NCI-H1436 treated with DMSO at 0.1 percent for 48 hours (cell line): ENCODE results near the gene GIMAP5.

ENCODE experiments used
- DNase-seq: peaks from one replicate; lab custom pipeline; 2025; lab: John Stamatoyannopoulos, UW

Gene GIMAP5

GRCh38 chr7:150737265-150738055, at the start of gene GIMAP5:
Gene GIMAP5, plus strand, starts transcription at chr7:150737418. Its CDS starts 3,467 bp downstream, at chr7:150740885.
- DNase-seq: no peak

- no peak for DNase-seq
These were observed 48.6 kb upstream of the GIMAP5 start for GRCh38 chr7:150688630-150689029.

- DNase-seq: no peak
These were observed 41.6 kb upstream of the GIMAP5 start for GRCh38 chr7:150695654-150696053.

GRCh38 chr7:150703209-150703608, 34.0 kb upstream of the GIMAP5 start:
- no peak for DNase-seq

GRCh38 chr7:150715293-150715692, 21.9 kb upstream of the GIMAP5 start:
- DNase-seq: no peak

- DNase-seq: no peak
These were observed 21.5 kb upstream of the GIMAP5 start for GRCh38 chr7:150715738-150716137.

- no peak for DNase-seq
These were observed 20.9 kb upstream of the GIMAP5 start, which contains the start of gene GIMAP1 for GRCh38 chr7:150716368-150716767. Gene GIMAP1, plus strand, starts transcription at chr7:150716613. Its CDS starts 2,435 bp downstream, at chr7:150719048.

- no peak for DNase-seq
These were observed 20.3 kb upstream of the GIMAP5 start for GRCh38 chr7:150716939-150717338.

- DNase-seq: no peak
These were observed 19.3 kb upstream of the GIMAP5 start for GRCh38 chr7:150717814-150718420.

GRCh38 chr7:150719436-150719835, 17.8 kb upstream of the GIMAP5 start:
- no peak for DNase-seq

GRCh38 chr7:150719960-150720891, 17.0 kb upstream of the GIMAP5 start:
- DNase-seq: no peak

- DNase-seq: no peak
These were observed 15.2 kb upstream of the GIMAP5 start for GRCh38 chr7:150721970-150722373.

GRCh38 chr7:150722431-150722931, 14.7 kb upstream of the GIMAP5 start:
- no peak for DNase-seq

- DNase-seq: no peak
These were observed 13.8 kb upstream of the GIMAP5 start for GRCh38 chr7:150723467-150723866.

- DNase-seq: no peak
These were observed 9.8 kb upstream of the GIMAP5 start for GRCh38 chr7:150727381-150727780.

- DNase-seq: no peak
These were observed 9.2 kb upstream of the GIMAP5 start for GRCh38 chr7:150728011-150728410.

GRCh38 chr7:150728609-150729008, 8.6 kb upstream of the GIMAP5 start:
- DNase-seq: no peak

- no peak for DNase-seq
These were observed 5.3 kb upstream of the GIMAP5 start for GRCh38 chr7:150731916-150732315.

GRCh38 chr7:150732786-150733481, 4.3 kb upstream of the GIMAP5 start:
- no peak for DNase-seq

- no peak for DNase-seq
These were observed 3.6 kb upstream of the GIMAP5 start for GRCh38 chr7:150733482-150734095.

GRCh38 chr7:150734254-150734653, 3.0 kb upstream of the GIMAP5 start:
- no peak for DNase-seq
